SK-N-SH (cell line): ENCODE results near the gene CX3CR1.

ENCODE experiments used
- CHD2 ChIP-seq: fragments of 150-350 bp; IDR thresholded peaks from 2 replicates; pipeline ENCODE4 v1.6.1; 2018; ENCODE audit warnings: low read length; ENCODE audit not compliant: partially characterized antibody
- CTCF ChIP-seq: fragments of 200-600 bp; sonication (generic); IDR thresholded peaks from 2 replicates; pipeline ENCODE4 v1.6.1; 2017; ENCODE audit warnings: antibody characterized with exemption, mild to moderate bottlenecking, moderate library complexity
- FOXJ3 ChIP-seq: sonication (generic); formaldehyde crosslinking; IDR thresholded peaks from 2 replicates; pipeline ENCODE4 v1.5.1; 2020; ENCODE audit warnings: mild to moderate bottlenecking, missing genetic modification reagents
- GABPA ChIP-seq: IDR thresholded peaks from 2 replicates; pipeline ENCODE4 v1.4.0; 2012; ENCODE audit warnings: low read depth, mild to moderate bottlenecking
- IRF3 ChIP-seq: fragments of 150-350 bp; IDR thresholded peaks from 2 replicates; pipeline ENCODE4 v1.6.1; 2016; ENCODE audit warnings: mild to moderate bottlenecking, low read depth, low read length
- MXI1 ChIP-seq: IDR thresholded peaks from 2 replicates; pipeline ENCODE4 v1.6.1; 2012; ENCODE audit warnings: mild to moderate bottlenecking, low read depth, low read length, improper control_type of control experiment
- POLR2AphosphoS5 ChIP-seq: IDR thresholded peaks from 2 replicates; pipeline ENCODE4 v1.6.1; 2012; ENCODE audit warnings: low read depth, low read length
- RAD21 ChIP-seq: IDR thresholded peaks from 2 replicates; pipeline ENCODE4 v1.6.1; 2012; ENCODE audit warnings: mild to moderate bottlenecking, low read length
- RCOR1 ChIP-seq: fragments of 150-350 bp; IDR thresholded peaks from 2 replicates; pipeline ENCODE4 v1.6.1; 2017; ENCODE audit warnings: antibody characterized with exemption, low read length
- REST ChIP-seq: IDR thresholded peaks from 2 replicates; pipeline ENCODE4 v1.6.1; 2012; ENCODE audit warnings: mild to moderate bottlenecking, low read depth, low read length, moderate library complexity
- SMC3 ChIP-seq: IDR thresholded peaks from 2 replicates; pipeline ENCODE4 v1.6.1; 2012; ENCODE audit warnings: low read depth, low read length, improper control_type of control experiment
- TAF1 ChIP-seq: IDR thresholded peaks from 2 replicates; pipeline ENCODE4 v1.6.1; 2012; ENCODE audit warnings: low read depth, mild to moderate bottlenecking, low read length, moderate library complexity, borderline replicate concordance
- TCF12 ChIP-seq: IDR thresholded peaks from 2 replicates; pipeline ENCODE4 v1.4.0; 2012
- YY1 ChIP-seq: IDR thresholded peaks from 2 replicates; pipeline ENCODE4 v1.4.0; 2012; ENCODE audit warnings: low read depth, mild to moderate bottlenecking

- TF ChIP-seq CTCF (no peak), REST (no peak), POLR2AphosphoS5 (no peak), IRF3 (no peak), RAD21 (no peak), TCF12 (no peak), GABPA (no peak), CHD2 (no peak), RCOR1 (no peak), SMC3 (no peak), FOXJ3 (CRISPR knock-in tag) (no peak), TAF1 (no peak), YY1 (no peak), MXI1 (no peak)
Observed at GRCh38 chr3:39228496-39228895, 51.3 kb downstream of the CX3CR1 start.
